ENCODE results near the gene RASGEF1B. TPM values are rescaled to one million over a fixed set of nuclear protein-coding genes. Genes with fewer than 3 reads are reported as not detected.

The RASGEF1B gene
- total and polyA plus RNA-seq, 2 donors (not counting 3 experiments of a cell fraction or from before 2014, with no cell fraction given): not detected

DNA sequence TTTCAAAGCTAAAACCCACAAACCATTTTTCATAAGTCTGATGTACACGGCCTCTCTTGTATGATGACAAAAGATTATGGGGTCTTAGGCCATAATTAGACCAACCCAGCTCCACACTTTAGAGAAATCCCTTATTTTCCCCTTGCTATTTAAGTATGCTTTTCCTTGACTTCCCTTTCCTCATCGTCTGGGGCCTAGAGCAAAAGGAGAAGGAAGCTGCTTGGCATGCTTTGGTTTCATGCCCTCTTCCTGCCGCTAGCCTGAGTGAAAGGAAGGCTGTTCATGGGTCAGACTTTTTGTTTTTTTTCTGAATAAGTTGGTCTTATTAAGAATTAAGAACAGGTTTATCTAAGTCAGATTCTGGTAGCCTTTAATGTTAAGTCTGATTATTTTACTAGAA is 10.6 kb upstream of the RASGEF1B start:
- dilution Hi-C loops (cut with MboI; ENCODE audit: extremely low pct_ligation_motif_present, low sequenced_read_pairs) (no loop called here), intact Hi-C loops (cut with micrococcal nuclease) (no loop called here)
- H3K4me1 ChIP-seq (ENCODE audit: control insufficient read depth, extremely low read depth, insufficient read depth, low read length): no peaks in the 10 kb centered on the region
- TF ChIP-seq EZH2 (IDR thresholded peaks at IDR 0.05; ENCODE audit: borderline replicate concordance, low read depth, low read length, severe bottlenecking) (no peak), JUN (IDR thresholded peaks at IDR 0.05; ENCODE audit: borderline replicate concordance, insufficient read depth, insufficient read length, low read depth) (no peak), POLR2A (IDR thresholded peaks at IDR 0.05; ENCODE audit: low read depth, low read length) (no peak), POLR2AphosphoS5 (IDR thresholded peaks at IDR 0.05; ENCODE audit: insufficient read depth, low read depth, low read length) (no peak), MYC (IDR thresholded peaks at IDR 0.05; ENCODE audit: low read depth, low read length) (no peak), GATA2 (IDR thresholded peaks at IDR 0.05; ENCODE audit: insufficient read depth, insufficient read length, low read depth, low read length) (no peak), FOS (IDR thresholded peaks at IDR 0.05; ENCODE audit: borderline replicate concordance, insufficient read depth, low read length) (no peak)
- TF ChIP-seq, protein P1, sequence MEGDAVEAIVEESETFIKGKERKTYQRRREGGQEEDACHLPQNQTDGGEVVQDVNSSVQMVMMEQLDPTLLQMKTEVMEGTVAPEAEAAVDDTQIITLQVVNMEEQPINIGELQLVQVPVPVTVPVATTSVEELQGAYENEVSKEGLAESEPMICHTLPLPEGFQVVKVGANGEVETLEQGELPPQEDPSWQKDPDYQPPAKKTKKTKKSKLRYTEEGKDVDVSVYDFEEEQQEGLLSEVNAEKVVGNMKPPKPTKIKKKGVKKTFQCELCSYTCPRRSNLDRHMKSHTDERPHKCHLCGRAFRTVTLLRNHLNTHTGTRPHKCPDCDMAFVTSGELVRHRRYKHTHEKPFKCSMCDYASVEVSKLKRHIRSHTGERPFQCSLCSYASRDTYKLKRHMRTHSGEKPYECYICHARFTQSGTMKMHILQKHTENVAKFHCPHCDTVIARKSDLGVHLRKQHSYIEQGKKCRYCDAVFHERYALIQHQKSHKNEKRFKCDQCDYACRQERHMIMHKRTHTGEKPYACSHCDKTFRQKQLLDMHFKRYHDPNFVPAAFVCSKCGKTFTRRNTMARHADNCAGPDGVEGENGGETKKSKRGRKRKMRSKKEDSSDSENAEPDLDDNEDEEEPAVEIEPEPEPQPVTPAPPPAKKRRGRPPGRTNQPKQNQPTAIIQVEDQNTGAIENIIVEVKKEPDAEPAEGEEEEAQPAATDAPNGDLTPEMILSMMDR (IDR thresholded peaks at IDR 0.05; ENCODE audit: extremely low read depth in 1 of 2, insufficient read depth in 1 of 2, low read depth in 1 of 2, low read length in 2 of 2): no peak
- TF ChIP-seq, protein P2, sequence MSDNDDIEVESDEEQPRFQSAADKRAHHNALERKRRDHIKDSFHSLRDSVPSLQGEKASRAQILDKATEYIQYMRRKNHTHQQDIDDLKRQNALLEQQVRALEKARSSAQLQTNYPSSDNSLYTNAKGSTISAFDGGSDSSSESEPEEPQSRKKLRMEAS (IDR thresholded peaks at IDR 0.05; ENCODE audit: insufficient read depth, insufficient read length): no peak
- ChIA-PET CTCF (no interaction called here), POLR2A (no interaction called here)
- no peak overlapping the region for H3K27ac ChIP-seq (ENCODE audit: insufficient read depth, low read depth, low read length)
- no peaks in the 10 kb centered on the region for H3K9me3 ChIP-seq (replicated peaks; ENCODE audit: control insufficient read depth, insufficient read depth, low read length)
- BruUV-seq (replicated peaks): no TSS peak
- H3K79me2 ChIP-seq (ENCODE audit: control insufficient read depth, insufficient read depth, low read length): no peaks in the 10 kb centered on the region
- FAIRE-seq (no peak), DNase-seq (ENCODE audit: low read depth, low spot score) (no peak)
- no peak overlapping the region for H3K4me2 ChIP-seq (ENCODE audit: insufficient read depth, low read length)
- no peak overlapping the region for H2AFZ ChIP-seq (ENCODE audit: low read depth, low read length)
- no peak overlapping the region for H3K9ac ChIP-seq (replicated peaks; ENCODE audit: extremely low read depth, insufficient read depth, low read length)
- H3K4me3 ChIP-seq (replicated peaks in 1 of 3; ENCODE audit: insufficient read depth in 1 of 3, low read depth in 1 of 3, low read length in 3 of 3): no peak overlapping the region
- H3K9me1 ChIP-seq (replicated peaks; ENCODE audit: control insufficient read depth, extremely low read depth, insufficient read depth, low read length): no peaks in the 10 kb centered on the region
- no peaks in the 10 kb centered on the region for H4K20me1 ChIP-seq (replicated peaks; ENCODE audit: control insufficient read depth, extremely low read depth, insufficient read depth, low read length)
- H3K27me3 ChIP-seq (ENCODE audit: control insufficient read depth in 2 of 2, insufficient read depth in 2 of 2, low read length in 2 of 2): no peaks in the 10 kb centered on the region
- no peaks in the 10 kb centered on the region for H3K36me3 ChIP-seq (ENCODE audit: control insufficient read depth in 2 of 2, extremely low read depth in 1 of 2, insufficient read depth in 2 of 2, low read length in 2 of 2)

Data from endothelial cell of umbilical vein (primary cell).